Stimulated activated CD4-positive, alpha-beta T cell treated with anti-CD3 and anti-CD28 coated beads, Interleukin-1b, Interleukin-23, amount 100 ng/mL, for 48 hours (primary cell): ENCODE data around the gene DHRS2.
"Not testable (repeated sequence)": the region's sequence is repeated elsewhere in the genome, so short reads cannot be mapped to it uniquely, and the experiment has no call there.

ENCODE experiments used
- DNase-seq: peaks from one replicate; pipeline ENCODE4 v3.0.0-alpha.2; 2020

Gene DHRS2

DNA sequence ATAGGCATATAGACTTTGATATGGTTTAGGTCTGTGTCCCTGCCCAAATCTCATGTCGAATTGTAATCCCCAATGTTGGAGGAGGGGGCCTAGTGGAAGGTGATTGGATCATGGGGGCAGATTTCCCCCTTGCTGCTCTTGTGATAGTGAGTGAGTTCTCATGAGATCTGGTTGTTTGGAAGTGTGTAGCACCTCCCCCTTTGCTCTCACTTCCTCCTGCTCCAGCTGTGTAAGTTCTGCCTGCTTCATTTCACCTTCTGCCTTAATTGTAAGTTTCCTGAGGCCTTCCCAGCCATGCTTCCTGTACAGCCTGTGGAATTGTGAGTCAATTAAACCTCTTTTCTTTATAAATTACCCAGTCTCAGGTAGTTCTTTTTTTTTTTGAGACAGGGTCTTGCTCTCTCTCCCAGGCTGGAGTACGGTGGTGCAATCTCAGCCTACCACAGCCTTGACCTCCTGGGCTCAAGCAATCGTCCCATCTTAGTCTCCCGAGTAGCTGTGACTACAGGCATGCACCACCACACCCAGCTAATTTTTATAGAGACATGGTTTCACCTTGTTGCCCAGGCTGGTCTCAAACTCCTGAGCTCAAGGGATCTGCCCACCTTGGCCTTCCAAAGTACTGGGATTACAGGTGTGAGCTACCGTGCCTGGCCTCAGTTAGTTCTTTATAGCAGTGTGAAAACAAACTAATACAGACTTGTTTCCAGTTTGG lies 1.3 kb upstream of the DHRS2 start:
- DNase-seq: not testable (repeated sequence)

DNA sequence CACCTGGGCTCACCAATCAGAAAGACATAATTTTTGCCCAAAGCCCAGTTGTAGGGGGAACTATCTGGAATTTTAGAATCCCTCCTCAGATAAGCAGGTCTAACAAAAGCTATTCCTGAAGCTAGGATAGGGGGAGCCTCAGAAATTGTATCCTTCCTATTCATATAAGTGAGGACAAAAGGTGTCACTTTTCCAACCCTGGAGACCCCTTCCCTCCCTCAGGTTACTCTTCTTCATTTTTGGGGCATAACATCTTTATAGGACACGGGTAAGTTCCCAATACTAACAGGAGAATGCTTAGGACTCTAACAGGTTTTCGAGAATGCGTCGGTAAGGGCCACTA lies 1.1 kb downstream of the DHRS2 start:
- not testable (repeated sequence) for DNase-seq

DNA sequence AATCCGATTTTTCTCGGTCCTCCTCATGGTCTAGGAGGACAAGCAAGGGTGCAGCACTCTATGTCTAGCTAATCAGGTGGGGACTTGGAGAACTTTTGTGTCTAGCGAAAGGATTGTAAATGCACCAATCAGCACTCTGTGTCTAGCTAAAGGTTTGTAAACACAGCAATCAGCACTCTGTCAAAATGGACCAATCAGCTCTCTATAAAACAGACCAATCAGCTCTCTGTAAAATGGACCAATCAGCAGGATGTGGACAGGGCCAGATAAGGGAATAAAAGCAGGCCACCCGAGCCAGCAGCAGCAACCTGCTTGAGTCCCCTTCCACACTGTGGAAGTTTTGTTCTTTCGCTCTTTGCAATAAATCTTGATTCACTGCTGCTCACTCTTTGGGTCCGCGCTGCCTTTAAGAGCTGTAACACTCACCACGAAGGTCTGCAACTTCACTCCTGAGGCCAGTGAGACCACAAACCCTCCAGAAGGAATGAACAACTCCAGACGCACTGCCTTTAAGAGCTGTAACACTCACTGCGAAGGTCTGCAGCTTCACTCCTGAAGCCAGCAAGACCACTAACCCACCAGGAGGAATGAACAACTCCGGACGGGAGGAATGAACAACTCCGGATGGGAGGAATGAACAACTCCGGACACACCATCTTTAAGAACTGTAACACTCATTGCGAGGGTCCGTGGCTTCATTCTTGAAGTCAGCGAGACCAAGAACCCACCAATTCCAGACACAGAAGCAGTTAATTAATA lies 1.7 kb downstream of the DHRS2 start:
- DNase-seq: not testable (repeated sequence)

DNA sequence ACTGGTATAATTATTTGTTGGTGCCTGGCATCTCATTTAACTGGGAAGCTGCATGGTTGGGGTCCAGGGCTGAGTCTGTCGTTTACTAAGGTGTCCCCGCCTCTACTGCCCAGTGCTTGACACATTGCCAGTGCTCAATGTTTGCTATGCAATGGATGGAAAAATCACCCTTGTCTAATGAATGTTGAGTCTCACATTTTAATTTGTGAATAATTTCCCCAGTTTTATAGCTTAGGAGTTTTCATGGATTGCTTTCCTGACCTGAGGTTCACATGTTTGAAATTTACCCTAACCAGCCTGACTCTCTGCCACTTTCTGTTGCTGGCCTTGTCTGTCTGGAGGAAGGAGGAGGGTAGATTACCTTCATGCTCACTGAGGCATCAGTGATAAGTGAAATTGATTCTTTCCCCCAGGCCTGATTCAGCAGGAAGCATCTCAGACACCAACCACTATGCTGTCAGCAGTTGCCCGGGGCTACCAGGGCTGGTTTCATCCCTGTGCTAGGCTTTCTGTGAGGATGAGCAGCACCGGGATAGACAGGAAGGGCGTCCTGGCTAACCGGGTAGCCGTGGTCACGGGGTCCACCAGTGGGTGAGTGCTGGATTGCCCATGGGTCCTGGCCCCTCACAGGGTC lies 2.4 kb downstream of the DHRS2 start:
- DNase-seq: no peak

DNA sequence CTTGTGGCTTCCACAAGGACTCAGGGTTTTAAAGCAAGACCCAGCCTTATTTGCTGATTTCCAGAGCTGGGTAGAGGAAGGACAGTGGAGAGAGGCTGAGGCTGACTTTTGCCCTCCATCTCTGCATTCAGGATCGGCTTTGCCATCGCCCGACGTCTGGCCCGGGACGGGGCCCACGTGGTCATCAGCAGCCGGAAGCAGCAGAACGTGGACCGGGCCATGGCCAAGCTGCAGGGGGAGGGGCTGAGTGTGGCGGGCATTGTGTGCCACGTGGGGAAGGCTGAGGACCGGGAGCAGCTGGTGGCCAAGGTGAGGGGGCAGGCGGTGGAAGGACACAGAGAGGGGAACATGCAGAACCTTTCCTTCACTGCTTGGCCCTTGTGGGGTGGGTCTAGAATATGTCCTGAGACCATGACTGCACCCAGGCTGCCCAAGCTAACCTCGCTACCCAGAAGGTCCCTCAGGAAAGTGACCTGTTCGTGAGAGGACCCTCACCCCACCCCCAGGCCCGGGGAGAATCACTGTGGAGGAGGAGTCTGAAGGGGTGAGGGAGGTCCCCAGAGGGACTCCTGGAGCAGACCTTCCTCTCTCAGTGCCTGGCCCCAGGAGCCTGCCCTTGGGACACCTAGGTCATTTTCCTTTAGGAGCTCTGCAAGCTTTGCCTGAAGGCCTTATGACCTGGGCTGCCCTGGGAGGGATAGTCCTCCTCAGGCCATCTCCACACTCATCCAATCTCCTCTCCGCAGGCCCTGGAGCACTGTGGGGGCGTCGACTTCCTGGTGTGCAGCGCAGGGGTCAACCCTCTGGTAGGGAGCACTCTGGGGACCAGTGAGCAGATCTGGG lies 3.1 kb downstream of the DHRS2 start:
- DNase-seq: no peak

DNA sequence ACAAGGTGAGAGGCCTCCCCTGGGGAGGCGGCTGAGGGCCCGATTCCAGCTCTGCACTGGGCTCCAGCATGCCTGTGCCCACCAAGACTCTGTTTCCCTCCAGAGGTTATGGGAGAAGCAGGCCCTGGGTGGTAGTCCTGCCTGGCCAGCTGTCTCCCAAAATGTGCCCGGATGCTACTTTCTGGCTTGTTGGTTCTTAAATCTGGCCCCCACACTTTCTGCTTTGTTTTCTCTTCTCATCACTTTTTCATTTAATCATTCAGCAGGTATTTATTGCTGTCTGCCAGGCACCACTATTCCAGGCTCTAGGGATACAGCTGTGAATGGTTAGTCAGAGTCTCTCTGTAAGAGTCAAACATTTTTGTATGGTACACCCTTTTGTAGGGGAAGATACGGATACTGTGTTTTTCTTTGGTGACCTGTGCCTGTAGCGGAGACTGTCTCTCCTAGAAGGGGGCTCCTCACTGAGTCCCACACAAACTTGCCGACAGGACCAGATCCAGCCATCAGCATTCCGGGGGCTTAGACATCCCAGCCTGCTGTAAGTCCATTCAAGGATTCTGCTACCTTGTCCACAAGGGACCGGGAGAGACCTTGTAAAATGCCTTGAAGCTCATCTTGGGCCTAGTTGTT lies 3.8 kb downstream of the DHRS2 start:
- no peak for DNase-seq

DNA sequence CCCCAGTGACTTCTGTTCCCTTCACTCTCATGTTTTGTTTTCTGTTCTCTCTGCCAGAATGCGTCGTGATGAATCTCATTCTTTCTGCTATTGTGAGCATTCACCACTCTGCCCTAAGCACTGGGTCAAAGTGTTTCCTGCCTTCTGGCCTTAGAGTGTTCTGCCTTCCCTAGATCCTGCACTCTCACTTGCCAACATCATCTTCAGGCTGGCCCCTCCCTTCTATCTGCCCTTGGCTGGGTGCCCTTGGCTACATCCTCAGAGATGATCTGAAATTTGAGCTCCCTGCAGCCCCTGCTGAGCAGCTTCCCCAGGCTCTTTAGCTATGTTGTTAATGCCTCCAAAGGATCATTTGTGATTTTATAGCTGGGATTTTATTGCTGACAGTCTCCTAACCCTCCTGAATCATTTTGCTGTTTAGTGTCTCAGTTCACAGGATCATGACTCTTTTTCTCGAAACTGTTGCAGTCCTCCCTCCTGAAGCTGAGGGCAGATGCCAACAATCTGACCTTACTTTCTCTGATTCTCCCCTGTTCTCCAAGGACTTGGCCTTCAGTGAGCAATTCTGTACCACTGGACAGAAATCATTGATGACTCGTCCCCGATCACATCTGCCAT lies 4.5 kb downstream of the DHRS2 start:
- no peak for DNase-seq

DNA sequence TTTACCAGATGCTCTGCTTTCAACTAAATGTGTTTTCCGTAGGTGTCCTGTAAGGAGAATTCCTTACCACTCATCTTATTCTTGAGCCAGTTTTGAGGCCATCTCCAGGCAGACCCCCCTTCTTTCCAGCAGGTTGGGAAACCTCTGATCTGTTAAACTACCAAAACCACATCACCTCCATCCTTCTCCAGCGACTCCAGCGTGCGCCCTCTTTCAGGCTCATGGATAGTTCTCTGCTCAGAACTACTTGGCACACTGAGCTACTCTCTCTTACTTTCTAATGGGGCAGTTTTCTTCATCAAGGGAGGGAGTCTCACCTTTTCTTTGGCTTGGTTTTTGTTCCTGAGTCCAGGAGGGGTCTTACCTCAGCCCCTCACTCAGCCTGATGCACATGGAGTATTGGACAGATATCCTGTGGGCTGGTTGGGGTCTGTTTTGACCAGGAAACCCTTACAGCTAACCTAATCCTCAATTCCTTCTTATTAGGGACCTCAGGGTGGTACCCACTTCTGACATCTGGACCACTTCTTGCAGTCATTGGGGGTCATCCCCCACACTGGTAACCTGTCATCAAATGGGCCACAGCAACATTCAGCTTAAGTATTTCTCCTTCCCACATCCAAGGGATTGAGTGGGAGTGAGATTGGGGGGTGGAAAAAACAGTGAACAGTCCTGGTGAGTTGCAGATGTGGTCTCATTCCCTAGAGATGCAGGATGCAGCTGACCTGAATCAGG lies 5.2 kb downstream of the DHRS2 start:
- no peak for DNase-seq

DNA sequence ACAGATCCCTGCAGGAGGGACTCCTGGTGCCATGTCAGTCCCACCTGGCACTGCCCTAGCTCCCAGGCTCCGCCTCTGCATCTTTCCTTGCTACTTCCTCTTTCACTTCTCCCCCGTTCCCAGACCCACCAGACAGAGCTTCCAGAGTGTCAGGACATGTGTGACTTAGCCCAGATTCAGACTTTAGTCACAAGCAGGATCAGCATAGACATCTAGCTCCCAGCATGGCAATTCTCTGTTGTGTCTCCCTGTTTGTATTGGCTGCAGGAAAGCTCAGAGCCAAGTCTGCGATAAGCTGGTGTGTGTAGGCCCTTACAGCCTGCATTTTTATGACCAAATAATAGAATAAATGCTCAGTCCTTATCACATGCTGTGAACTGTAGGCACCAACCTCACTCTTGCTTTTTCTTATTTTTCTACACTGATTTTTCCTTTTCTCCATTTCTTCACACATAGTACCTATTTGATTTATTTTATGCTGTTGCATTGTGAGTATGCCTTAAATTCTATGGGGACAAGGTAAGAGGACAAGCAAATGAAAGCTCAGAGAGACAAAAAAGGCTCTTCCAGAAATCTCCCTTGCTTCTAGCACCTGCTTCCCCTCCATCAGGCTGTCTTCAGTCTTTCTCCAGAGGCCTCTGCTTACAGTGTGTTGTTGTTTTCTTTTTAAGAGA lies 5.9 kb downstream of the DHRS2 start:
- DNase-seq: no peak

DNA sequence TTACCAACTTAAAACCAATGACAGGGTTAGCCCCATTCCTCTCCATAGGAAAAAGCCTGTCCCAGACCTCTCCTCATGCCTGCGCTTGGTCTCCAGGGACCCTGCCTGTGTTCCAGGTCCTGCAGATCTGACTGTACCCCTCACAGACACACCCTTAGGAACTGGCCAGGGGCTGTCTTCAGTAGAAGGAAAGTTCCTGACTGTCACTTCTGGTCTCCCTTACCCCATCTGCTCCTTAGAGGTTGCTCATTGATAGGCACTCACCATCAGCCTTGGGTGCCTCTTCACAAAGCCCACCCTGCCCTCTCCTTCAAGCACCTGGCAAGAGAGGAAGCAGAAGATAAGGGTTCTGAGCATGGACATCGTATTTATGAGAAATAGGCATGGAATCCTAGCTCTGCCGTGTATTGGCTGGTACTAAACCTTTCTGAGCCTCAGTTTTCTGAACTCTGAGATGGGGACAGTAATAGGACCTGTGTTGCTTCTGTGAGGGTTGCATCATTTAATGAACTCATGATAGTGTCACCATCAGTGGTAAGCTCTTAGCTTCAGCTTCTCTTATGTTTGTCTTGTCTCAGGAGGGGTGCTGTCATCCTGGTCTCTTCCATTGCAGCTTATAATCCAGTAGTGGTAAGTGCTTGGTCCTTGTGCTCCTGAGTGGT lies 7.5 kb downstream of the DHRS2 start:
- DNase-seq: no peak

DNA sequence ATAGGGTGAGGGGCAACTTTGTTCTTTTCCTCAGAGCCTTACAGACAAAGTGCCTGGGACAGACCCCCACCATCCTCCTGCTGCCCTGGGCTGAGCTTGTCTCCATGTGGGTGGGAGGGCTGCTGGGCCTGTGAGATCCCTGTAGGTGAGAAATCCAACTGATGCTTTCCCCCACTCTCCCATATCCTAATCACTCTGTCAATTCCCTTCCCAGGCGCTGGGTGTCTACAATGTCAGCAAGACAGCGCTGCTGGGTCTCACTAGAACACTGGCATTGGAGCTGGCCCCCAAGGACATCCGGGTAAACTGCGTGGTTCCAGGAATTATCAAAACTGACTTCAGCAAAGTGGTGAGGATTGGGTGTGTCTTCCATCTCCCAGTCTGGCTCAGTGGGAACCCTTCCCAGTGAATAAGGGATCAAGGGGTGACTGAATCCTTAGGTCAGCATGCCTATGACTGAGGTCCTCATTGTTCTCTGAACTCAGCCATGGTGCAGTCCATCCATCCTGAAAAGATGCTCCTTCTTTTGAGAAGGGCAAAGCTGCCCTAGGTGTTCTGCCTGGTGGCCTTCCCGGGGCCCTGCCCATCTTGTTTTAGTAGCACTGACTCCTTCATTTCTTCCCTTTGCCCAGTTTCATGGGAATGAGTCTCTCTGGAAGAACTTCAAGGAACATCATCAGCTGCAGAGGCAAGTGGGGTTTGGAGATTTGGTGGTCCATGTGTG lies 8.2 kb downstream of the DHRS2 start:
- DNase-seq: no peak

DNA sequence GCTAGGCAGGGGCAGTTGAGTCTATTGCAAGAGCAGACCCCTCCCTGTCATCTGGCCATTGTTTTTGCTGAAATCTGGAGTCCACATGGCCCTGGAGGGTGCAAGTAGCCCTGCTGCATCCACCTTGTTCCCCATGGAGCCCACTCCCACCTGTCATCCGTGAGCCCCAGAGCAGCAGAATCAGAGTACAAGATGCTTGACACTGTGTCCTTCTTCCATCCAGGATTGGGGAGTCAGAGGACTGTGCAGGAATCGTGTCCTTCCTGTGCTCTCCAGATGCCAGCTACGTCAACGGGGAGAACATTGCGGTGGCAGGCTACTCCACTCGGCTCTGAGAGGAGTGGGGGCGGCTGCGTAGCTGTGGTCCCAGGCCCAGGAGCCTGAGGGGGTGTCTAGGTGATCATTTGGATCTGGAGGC lies 8.8 kb downstream of the DHRS2 start:
- DNase-seq: no peak

DNA sequence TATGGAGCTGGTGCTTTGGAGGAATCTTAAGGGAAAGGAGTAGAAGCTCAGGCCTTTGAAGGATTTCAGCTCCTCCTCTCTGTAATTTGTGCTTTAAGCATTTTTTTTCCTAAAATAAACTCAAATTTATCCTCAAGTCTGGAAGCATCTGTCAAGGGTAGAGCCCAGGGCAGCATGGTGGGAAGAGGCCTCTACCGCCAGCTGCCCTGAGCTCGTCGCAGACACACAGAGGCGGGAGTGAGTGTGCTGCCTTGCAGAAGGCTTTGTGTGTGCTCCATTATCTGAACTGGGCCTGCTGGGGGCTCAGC lies 9.3 kb downstream of the DHRS2 start:
- no peak for DNase-seq

DNA sequence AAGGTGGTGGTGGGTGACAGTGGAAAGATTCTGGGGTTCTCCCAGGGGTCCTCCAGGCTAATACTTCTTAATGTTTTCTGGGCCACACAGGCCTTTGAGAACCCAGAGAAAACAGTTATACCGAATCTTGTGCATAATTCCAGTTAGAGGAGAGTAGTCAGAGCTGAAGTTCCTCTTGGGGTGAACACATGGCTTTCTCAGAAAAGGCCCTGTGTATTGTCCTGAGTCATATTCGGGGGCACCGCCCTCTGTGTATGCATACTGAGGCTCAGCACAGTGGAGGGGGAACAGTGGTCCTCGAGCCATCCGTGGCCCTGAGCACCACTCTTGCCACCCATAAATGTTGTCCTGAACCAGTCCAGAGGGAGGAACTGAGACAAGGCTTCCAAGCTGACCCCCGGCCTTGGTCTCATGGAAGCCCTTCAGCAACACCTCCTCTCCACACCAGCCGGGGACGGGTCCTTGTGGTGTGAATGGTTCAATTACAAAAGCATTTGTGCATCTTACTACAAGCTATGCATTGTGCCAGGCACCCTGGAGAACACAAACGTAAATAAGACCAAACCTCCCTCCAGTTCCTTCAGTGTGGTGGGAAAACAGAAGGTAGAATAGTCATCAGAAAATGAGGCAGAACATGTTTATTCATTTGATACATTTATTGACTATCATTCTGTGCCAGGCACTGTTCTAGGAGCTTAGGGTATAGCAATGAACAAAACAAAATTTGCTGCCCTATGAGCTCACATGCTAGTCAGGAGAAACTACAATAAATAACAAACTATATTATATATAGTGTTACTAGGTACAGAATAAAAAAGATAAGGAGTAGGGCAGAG lies 9.9 kb downstream of the DHRS2 start:
- DNase-seq: no peak

DNA sequence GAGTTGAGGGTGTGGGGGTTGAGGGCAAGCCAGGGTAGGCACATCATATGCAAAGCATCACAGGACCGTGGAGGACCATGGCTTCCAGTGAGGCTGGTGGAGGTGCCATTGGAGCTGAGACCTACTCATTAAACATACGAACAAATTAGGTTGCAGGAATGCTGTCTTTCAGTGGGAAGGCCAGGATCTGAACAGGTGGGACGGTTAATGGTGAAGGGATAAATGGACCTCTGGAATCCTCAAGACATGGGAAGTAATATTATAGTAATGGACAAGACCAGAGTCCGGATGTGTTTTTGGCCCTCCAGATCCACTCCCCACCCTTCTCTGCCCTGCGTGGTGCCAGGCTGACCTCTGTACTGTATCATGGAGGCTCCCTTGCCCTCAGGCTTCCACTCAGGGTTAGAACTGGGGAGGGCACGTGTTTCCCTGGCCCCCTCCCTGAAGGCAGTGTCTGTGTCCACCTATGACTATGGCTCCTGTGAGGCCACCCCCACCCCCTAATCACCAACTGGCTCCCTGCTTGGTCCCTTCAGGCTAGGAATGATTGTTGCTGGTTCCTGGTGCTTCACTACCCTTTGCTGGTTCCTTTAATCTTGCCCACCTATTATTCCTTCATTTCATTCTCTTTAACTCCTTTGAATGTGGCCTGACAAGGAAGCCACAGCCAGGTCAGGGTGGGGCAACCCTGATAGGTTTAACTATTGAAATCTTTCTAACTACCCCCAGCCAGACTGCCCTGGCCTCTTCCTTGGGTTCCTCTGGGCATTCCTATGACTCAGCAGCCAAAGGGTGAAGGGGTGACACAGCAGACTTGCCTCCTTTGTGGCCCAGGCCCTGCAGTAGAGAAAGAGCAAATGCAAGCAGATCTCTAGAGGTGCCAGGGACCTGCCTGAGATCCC lies 10.7 kb downstream of the DHRS2 start:
- DNase-seq: no peak

DNA sequence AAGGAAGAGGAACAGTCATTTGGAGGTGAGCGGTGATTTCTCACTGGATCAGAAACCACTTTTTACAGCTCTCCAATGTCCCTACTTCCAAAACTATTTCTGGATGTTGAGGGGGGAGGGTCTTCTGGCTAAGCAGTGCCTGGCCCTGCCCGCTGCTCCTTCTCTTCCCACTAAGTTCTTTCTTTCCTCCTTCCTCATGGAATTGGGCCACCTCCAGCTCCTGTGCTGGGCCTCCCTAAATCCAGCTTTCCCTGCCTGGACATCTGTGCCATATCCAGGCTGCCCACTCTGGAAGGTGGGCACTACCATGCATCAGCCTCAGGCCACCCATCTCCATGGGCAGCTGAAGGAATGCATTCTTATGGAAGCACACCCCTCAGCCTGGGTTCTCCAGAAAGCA lies 11.5 kb downstream of the DHRS2 start:
- DNase-seq: no peak

DNA sequence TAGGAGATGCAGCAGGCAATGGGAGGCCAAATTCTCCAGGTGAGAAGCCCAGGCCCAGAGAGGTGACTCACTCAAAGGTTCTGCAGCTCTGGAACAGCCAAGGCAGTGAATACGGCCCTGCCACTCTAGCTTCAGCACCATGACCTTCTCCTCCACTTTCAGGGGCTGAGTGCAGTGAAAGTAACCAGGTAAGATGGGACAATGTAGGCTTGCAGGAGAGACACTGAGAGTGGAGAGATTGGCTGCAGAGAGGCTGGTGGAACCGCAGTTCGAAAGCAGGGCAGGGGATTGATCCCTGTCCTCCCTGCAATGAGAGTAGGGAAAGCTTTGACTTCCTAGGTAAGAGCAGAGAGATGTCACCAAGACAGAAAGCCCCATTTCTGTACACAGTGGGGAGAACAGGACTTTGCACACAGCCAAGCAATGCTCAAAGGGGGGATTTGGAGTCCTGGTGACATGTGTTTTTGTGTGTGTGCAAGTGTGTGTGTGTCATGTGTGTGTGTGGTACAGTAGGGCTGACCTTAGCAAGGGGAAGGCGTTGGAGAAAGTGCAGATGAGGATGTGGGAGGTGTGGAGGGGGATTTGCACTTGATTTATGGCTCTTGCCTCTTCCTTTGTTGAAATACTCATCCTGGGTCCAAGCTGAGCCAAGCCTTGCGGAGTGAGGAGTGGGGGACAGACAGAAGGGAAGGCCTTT lies 12.7 kb downstream of the DHRS2 start:
- no peak for DNase-seq
